ENCODE results near the gene GTF2E1. TPM values are rescaled to one million over a fixed set of nuclear protein-coding genes. Genes with fewer than 3 reads are reported as not detected.
"Not testable (repeated sequence)": the region's sequence is repeated elsewhere in the genome, so short reads cannot be mapped to it uniquely, and the experiment has no call there.

Gene GTF2E1
- total RNA-seq, 1 donor from 2014 or later, result 4.4 TPM

DNA sequence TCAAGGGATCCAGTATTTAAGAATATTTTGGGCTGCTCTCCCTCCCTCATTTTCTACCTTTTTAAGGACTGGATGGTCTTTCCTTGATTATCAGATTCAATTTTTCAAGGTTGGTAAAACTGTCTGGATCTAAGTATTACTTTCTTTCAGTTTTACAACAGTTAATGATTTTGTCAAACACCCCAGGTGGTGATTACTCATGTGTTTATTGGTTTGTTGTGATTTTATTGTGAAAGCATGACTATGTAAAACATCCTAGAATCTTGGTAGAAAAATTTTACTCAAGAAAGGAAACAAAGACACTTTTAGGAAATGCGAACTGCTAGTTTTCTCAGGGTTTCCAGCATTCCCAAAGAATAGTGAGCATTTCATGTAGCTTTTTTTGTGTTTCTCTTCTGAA is 7.3 kb downstream of the GTF2E1 start:
- DNase-seq (ENCODE audit: low spot score in 2 of 2), result no peak
- Histone ChIP-seq H3K9me3 (no peaks in the 10 kb centered on the region), H3K27ac (no peak overlapping the region), H3K27me3 (no peaks in the 10 kb centered on the region), H3K36me3 (peaks cover 5 to 6% of the 10 kb centered on the region in 2 donors), H3K4me1 (no peaks in the 10 kb centered on the region), H3K4me3 (no peak overlapping the region)
- TF ChIP-seq, protein P1, sequence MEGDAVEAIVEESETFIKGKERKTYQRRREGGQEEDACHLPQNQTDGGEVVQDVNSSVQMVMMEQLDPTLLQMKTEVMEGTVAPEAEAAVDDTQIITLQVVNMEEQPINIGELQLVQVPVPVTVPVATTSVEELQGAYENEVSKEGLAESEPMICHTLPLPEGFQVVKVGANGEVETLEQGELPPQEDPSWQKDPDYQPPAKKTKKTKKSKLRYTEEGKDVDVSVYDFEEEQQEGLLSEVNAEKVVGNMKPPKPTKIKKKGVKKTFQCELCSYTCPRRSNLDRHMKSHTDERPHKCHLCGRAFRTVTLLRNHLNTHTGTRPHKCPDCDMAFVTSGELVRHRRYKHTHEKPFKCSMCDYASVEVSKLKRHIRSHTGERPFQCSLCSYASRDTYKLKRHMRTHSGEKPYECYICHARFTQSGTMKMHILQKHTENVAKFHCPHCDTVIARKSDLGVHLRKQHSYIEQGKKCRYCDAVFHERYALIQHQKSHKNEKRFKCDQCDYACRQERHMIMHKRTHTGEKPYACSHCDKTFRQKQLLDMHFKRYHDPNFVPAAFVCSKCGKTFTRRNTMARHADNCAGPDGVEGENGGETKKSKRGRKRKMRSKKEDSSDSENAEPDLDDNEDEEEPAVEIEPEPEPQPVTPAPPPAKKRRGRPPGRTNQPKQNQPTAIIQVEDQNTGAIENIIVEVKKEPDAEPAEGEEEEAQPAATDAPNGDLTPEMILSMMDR (IDR thresholded peaks at IDR 0.05), result no peak
- intact Hi-C loops (cut with DNase I), result loop anchor here (10.0 kb wide), 5 partner anchors 195 to 1285 kb away; partner anchors contain the start of genes EAF2, IQCB1, LRRC58 and POGLUT1

DNA sequence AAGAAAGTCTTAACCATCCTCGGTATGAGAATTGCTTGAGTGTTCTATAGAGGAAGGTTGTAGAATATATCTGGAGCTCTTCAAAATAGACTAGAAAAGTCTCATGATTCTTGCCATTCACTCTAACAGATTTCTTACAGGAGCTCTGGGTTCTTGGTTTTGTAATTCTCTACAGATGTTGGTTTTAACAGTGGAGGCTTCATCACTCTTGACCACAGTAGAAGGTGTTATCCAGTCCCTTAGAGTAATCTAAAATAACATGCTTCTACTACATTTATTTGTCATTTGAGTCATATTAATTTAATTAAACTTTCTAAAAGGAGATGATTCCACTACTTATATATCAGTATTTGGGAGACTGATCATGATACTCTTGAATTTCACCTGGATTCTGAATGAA is 9.7 kb downstream of the GTF2E1 start:
- no peak for DNase-seq (ENCODE audit: low spot score in 2 of 2)
- Histone ChIP-seq H3K27ac (no peak overlapping the region), H3K4me3 (no peak overlapping the region), H3K36me3 (peaks cover 5 to 6% of the 10 kb centered on the region in 2 donors), H3K9me3 (no peaks in the 10 kb centered on the region), H3K4me1 (no peaks in the 10 kb centered on the region), H3K27me3 (no peaks in the 10 kb centered on the region)
- TF ChIP-seq, protein P1 (IDR thresholded peaks at IDR 0.05), result no peak
- intact Hi-C loops (cut with DNase I), result no loop called here

DNA sequence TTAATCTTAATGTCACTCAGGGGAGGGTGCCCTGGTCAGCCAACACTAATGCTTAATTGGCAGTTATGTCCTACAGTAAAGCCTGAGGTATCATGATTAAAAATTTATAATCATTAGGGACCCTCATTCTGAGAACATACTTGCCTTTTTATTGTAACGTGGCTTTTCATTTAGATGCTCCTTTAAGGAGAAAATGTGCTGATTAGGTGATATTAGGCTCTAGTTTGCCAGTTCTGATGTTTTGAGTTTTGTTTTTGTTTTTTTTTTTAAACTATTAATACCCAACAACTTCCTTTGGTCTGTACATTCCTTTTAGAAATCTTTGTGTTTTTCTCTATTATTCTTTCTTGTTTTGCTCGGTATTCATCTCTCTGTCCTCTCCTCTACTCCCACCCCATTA is 10.3 kb downstream of the GTF2E1 start:
- intact Hi-C loops (cut with DNase I), result no loop called here
- DNase-seq (ENCODE audit: low spot score in 2 of 2), result no peak
- no peaks in the 10 kb centered on the region for H3K27me3 ChIP-seq
- no peaks in the 10 kb centered on the region for H3K4me1 ChIP-seq
- no peak overlapping the region for H3K4me3 ChIP-seq
- TF ChIP-seq, protein P1 (IDR thresholded peaks at IDR 0.05), result no peak
- H3K9me3 ChIP-seq, result no peaks in the 10 kb centered on the region
- H3K27ac ChIP-seq, result no peak overlapping the region
- H3K36me3 ChIP-seq, result peaks cover 5 to 6% of the 10 kb centered on the region in 2 donors

DNA sequence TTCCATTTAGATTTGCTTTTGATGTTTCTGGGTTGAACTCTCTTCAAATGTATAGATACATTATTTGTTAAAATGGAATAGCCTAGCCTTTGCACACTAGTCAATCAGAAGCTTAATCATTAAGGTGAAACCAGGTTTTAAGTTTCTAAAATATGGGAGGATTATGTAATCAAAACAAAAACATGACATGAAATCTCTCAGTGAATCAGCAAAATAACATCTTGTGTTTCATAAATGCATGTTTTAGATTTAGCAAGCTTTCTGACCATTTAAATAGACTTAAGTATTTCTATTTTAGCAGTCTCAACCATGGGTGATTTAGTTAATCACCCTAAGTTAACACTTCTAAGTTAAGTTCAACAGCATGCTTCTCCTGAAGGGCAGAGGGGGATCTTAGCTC is 11.3 kb downstream of the GTF2E1 start:
- H3K36me3 ChIP-seq, result peaks cover 5 to 6% of the 10 kb centered on the region in 2 donors
- intact Hi-C loops (cut with DNase I), result no loop called here
- DNase-seq (ENCODE audit: low spot score in 2 of 2), result no peak
- H3K4me1 ChIP-seq, result no peaks in the 10 kb centered on the region
- H3K9me3 ChIP-seq, result no peaks in the 10 kb centered on the region
- no peak overlapping the region for H3K4me3 ChIP-seq
- H3K27ac ChIP-seq, result no peak overlapping the region
- no peaks in the 10 kb centered on the region for H3K27me3 ChIP-seq
- TF ChIP-seq, protein P1 (IDR thresholded peaks at IDR 0.05), result no peak

DNA sequence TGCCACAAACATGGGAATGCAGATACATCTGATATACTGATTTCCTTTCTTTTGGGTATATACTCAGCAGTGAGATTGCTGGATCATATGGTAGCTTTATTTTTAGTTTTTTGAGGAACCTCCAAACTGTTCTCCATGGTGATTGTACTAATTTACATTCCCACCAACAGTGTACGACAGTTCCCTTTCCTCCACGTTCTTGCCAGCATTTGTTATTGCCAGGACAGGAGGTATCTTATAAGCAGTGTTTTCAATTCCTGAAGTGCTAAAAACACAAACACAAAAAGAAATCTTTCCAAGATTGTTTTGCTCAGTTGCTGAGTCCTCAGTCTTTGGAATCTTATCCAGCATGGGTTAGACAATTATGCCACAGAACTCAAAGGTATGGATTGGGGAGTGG is 13.5 kb downstream of the GTF2E1 start:
- H3K27ac ChIP-seq, result no peak overlapping the region
- intact Hi-C loops (cut with DNase I), result no loop called here
- no peaks in the 10 kb centered on the region for H3K9me3 ChIP-seq
- DNase-seq (ENCODE audit: low spot score in 2 of 2), result no peak
- TF ChIP-seq, protein P1 (IDR thresholded peaks at IDR 0.05), result no peak
- H3K4me1 ChIP-seq, result no peaks in the 10 kb centered on the region
- peaks cover 2 to 4% of the 10 kb centered on the region in 2 donors for H3K36me3 ChIP-seq
- no peak overlapping the region for H3K4me3 ChIP-seq
- H3K27me3 ChIP-seq, result no peaks in the 10 kb centered on the region

DNA sequence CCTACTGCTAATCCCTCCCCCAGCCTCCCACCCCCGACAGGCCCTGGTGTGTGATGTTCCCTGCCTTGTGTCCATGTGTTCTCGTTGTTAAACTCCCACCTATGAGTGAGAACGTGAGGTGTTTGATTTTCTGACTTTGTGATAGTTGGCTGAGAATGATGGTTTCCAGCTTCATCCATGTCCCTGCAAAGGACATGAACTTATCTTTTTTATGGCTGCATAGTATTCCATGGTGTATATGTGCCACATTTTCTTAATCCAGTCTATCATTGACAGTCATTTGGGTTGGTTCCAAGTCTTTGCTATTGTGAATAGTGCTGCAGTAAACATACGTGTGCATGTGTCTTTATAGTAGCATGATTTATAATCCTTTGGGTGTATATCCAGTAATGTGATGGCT is 16.0 kb downstream of the GTF2E1 start:
- H3K27me3 ChIP-seq; H3K36me3 ChIP-seq; intact Hi-C loops (cut with DNase I); DNase-seq (ENCODE audit: low spot score in 2 of 2); H3K9me3 ChIP-seq; H3K4me3 ChIP-seq; H3K4me1 ChIP-seq; H3K27ac ChIP-seq: not testable (repeated sequence)
